GM21367 (cell line): ENCODE measurements around the gene KCNQ2.

Experiments used
- ATAC-seq: cut with Tn5 transposase; IDR thresholded peaks from one replicate; pipeline ENCODE4 v1.9.1; 2021; ENCODE audit not compliant: unreplicated experiment

Gene KCNQ2

DNA sequence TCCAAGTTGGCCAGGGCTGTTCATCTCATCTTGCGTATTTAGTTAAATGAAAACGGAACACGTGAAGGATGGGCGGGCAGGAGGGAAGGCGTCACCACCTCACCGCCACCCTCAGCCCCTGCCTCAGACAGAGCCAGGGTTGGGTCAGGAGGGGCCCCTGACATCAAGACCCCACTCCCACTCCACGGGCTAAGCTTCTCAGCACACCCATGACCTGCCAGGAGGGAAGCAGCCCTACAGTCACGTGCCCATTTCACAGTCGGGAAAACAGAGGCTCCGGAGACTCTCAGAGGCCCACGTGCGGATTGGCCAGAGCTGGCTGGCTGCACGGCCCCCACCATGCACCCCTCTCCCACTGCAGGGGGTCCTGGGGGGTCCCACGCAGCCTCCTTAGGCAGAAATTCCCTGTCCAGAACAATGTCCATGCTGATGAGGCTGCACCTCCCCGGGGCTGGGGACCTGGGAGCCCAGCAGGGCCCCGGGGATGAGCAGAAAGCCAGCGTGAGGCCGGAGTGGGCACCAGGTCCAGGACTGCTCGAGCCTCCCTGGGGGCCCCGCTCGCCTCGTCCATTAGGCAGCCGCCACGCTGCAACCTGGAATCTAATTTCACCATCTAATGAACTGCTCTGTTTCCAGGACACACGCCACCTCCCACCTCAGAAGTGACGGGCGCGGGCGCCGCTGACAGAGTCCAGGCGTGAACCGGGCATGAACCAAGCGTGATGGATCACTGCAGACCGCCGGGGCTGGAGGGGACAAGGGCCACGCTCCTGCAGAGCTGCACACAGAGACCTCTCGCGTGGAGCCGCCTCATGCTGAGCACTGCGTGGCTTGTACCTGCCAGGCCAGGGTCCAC, 15.8 kb downstream of the KCNQ2 start:
- no peak for ATAC-seq

- ATAC-seq, result no peak
Observed at GRCh38 chr20:63455568-63455859, 16.9 kb downstream of the KCNQ2 start.

GRCh38 chr20:63454731-63455567, 17.5 kb downstream of the KCNQ2 start:
- ATAC-seq, result no peak

GRCh38 chr20:63452821-63453523, 19.5 kb downstream of the KCNQ2 start:
- no peak for ATAC-seq

GRCh38 chr20:63452341-63452740, 20.1 kb downstream of the KCNQ2 start:
- ATAC-seq, result no peak

DNA sequence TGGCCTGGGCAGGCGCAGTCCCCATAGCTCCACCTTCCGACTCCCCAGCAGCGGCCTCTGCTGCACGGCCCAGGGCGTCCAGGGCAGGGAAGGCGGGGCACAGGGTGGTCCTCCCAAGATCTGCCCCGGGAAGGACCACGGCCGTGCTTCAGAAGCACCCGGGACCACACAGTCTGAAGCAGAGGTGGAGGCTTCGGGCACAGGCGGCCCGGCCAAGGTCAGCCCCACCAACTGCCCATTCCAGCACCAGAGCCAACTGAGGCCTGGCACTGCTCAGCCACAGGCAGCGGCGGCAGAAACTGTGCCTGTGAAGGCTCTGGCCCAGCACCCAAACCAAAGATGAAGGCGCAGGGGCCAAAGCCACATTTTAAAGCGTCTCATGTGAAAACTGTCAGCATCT, 20.6 kb downstream of the KCNQ2 start:
- ATAC-seq, result no peak

GRCh38 chr20:63449796-63450730, 22.4 kb downstream of the KCNQ2 start:
- ATAC-seq, result no peak

GRCh38 chr20:63449025-63449424, 23.4 kb downstream of the KCNQ2 start:
- ATAC-seq, result no peak

- ATAC-seq, result no peak
Observed at GRCh38 chr20:63448031-63448430, 24.4 kb downstream of the KCNQ2 start.

GRCh38 chr20:63447320-63447719, 25.1 kb downstream of the KCNQ2 start:
- no peak for ATAC-seq

DNA sequence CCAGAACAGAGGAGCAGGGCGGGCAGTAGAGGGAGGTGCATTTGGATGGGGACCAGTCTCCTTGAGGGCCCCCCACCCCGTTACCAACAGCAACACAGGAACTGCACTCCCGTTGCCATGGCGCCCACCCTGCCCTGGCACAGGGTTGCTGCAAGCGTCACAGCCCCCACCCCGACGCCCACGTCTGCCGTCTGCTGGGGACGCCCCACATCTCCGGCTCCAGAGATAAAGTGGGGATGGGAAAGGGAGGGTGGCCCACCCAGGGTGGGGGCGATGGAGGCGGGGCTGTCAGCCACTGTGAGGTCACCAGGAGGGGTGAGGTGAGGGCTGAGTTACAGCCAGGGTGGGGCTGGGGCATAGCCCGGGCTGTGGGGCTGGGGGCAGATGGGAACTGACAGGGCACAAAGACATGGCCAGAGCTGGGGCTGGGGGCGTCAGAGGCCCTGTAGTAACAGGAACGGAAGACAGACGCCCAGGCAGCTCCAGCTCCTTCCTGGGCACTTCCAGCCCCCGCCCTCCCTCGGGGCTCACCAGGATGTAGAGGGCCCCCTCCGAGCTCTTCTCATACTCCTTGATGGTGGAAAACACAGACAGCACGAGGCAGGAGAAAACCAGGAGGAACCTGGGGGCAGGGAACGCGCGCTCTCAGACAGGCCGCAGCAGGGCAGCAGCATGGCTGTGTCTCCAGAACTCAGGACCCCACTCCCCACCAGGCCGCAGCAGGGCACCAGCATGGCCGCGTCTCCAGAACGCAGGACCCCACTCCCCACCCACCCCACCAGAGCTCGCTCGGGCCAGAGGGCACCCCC, 26.0 kb downstream of the KCNQ2 start:
- no peak for ATAC-seq

DNA sequence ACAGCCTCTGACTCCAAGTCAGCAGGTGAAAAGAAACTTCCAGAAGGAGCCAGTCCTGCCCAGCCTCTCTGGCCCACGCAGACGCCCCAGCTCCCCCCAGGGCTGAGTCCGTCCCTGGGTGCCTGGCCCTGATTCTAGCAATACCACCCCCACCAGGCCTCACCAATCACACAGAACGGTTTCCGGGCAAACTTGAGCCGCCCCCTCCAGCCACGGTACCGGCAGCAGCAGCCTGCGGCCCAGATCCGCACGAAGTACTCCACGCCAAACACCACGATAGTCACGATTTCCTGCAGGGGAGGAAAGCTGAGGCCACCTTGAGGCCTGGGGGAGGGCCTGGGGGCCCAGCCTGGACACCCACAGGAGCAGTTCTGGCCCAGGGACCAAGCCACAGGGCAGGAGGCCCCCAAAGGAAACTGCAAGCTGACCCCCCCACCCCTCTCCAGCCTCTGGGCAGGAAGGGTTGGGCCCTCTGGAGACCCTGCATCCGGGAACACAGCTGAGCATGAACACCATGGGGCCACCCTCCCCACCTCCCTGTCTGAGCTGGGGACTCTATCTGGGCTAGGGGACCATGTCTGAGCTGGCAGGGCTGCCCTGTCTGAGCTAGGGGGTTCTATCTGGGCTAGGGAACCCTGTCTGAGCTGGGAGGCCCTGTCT, 27.2 kb downstream of the KCNQ2 start:
- ATAC-seq, result no peak

DNA sequence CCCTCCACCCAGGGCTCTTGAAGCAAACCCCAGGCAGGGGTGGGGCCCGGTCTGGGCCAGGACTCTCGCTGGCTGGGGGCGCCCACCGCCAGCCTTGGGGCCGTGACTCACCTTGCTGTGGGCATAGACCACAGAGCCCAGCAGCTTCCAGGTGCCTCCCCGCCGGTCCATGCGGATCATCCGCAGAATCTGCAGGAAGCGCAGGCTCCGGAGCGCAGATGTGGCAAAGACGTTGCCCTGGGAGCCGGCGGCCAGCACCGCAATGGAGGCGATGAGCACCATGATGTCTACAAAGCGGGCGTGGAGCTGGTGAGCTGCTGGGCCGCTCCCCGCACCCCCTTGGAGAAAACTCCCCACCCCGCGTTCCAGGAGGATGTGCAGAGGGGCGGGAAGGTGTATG, 27.9 kb downstream of the KCNQ2 start:
- no peak for ATAC-seq

DNA sequence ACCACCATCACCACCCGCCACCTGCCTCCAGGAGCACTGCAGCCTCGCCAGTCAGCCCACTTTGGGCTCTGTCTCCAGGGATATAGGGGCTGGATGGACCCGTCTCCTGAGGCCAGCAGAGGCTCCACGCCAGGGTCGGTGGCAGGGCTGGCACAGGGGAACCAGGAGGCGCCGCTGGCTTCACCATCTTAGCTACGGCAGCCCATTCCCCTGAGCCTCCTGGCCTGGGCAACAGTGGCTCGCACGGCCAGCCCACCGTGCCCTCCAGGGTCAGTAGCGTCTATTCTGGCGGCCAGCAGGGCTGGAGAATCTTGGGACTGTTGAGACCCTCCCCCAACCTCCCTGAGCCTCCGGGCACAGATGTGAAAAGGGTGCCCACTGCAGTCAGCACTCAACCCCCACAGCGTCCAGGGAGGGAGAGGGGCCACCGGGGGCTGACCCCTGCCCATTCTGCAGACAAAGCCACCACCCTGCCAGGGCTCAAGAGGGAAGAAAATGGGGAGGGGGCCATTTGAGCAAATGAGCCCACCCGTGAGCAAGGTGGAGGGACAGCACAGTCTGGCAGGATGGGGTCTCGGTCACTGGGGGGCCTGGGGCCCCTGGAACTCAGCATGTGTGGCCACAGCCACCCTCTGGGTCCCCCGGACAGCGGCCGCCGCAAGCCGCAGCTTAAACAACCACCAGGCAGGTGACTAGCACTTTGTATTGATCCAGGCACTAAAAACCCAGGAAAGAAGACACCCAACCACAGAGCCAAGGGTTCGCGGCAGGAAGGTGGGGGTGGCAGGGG, 28.7 kb downstream of the KCNQ2 start:
- ATAC-seq, result no peak

- ATAC-seq, result no peak
Observed at GRCh38 chr20:63442100-63442493, 30.4 kb downstream of the KCNQ2 start.

DNA sequence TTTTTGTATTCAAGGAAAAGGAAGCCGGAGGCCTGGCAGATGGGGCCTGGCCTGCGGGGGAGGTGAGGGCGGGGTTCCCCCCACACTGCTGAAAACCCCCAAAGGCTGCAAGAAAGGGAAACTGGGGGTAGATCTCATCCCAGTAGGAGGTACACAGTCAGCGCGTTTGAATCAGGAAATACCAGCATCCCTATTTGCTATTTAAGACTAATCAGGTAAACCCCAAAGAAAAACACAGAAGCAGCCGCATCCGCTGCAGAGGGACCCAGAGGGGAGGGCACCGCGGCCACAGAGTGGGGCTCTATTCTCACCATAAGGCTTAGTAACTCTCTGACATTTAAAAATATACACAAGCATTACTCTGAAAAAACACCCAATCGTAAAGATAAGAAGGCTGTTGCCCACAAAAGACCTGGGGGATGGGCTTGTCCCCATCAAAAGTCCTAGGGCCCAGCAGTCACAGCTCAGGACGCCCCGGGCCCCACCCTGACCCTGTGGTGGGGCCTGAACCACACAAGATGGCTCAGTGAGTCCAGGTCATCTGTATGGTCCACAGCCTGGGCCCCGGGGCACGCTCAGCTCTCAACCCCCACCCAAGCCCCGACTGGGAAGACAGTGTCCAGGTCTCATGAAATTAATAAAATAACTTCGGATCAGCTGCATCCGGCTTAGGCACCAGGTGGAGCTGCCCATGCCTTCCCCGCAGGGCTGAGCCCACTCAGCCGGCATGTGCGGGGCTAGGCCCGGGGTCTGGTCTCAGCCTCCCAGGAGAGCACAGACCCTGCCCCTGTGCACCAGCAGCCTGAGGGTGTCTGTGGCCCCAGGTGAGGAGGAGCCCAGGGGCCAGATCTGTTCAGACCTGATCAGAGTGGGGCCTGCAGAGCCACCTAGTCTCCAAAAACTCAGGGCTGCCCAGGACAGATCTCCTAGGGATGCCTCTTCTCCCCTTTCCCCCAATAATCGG, 31.0 kb downstream of the KCNQ2 start:
- ATAC-seq, result no peak

DNA sequence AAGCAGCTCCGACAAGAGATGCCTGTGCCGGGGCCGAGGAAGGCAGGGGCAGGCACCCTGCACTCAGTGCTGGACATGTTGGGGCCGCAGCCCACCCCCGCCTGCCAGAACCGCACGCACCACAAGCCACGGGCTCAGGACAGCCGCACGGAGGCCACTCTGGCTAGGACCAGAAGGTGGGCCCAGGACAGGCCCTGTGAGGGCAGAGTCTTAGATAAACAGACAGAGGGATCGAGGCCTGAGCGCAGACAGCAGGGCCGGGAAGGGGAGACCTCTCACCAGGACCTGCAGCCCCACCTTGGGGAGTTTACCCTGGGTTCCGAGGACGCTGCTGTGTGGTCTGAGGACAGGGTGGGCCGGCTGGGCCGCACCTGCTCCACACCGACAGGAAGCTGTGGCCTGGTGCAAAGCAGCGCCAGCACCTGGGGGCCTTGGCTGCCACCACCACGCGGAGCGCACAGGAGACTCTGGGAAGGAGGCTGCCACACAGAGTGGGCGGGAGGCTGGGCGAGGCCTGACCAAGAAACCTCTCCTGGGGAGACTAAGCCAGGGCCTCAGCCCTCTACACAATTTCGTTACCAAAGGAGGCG, 32.0 kb downstream of the KCNQ2 start:
- ATAC-seq, result no peak
